Activated T-cell treated with anti-CD3 and anti-CD28 coated beads for 1 hour (primary cell): ENCODE results near the gene PRKRIP1.
"Not testable (repeated sequence)": the region's sequence is repeated elsewhere in the genome, so short reads cannot be mapped to it uniquely, and the experiment has no call there.

Source experiments
- DNase-seq: peaks from one replicate; pipeline ENCODE4 v3.0.0-alpha.2; 2020; ENCODE audit warnings: low read depth

PRKRIP1 gene, protein sequence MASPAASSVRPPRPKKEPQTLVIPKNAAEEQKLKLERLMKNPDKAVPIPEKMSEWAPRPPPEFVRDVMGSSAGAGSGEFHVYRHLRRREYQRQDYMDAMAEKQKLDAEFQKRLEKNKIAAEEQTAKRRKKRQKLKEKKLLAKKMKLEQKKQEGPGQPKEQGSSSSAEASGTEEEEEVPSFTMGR

DNA sequence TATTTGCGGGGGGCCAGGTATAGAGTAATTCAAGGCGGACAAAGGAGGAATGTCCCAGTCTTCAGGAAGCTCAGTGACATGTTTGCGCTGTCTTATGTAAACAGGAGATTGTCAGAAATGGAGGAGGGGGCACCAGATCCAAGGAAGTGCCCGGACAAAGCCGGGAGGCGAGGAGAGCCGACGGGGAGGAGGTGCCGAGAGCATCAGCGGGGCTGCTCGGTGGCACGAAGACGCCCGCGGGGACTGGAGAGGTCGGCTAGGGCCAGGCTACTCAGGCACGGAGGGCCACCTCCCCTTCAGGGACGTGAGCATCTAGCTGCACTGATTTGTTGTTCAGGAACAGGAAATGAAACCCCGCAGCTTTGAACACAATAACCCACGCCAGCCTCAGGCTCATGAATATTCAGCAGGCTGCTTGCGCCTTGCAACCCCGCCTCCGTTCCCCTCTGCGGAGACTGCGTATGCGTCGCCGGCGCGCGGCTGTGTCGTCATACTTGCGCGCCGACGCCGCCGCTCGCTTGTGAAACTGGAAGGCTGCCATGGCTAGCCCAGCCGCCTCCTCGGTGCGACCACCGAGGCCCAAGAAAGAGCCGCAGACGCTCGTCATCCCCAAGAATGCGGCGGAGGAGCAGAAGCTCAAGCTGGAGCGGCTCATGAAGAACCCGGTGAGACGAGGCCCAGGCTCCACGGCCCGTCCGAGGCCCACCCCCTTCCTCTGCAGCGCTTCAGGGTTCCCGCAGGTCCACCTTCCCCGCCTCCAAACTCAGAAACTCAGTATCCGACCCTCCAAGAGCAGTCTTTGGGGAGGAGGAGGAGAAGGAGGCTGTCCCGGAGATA lies at the start of gene PRKRIP1:
Gene PRKRIP1, plus strand, starts transcription at position 491 of the 837 bp plus-strand sequence. Its CDS starts 49 bp downstream, at position 540.
- DNase-seq = peak; percentile 65

DNA sequence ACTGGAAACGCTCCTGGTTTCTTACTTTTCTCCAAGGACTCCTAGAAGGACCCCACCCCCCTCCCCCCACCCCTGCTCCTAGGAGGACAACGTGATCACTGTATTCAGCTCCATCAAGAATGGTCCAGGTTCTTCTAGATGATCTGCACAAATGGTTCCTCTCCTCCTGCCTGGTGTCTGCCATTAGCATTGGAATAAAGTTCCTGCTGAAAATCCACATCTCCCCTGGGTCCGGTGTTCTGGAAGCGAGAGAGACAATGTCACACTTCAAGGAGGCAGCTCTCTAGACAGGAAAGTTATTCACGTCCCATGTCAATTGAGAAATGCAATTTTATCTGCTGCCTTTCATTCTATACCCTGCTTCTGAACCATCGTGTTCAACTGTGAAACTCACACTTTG lies 49.2 kb upstream of the PRKRIP1 start:
- DNase-seq = not testable (repeated sequence)

- DNase-seq = not testable (repeated sequence)
Observed at GRCh38 chr7:102356344-102356743, 39.8 kb upstream of the PRKRIP1 start, which contains the start of gene SPDYE6. SPDYE6 (minus strand) TSS chr7:102356444; CDS start chr7:102356023, 421 bp downstream.

DNA sequence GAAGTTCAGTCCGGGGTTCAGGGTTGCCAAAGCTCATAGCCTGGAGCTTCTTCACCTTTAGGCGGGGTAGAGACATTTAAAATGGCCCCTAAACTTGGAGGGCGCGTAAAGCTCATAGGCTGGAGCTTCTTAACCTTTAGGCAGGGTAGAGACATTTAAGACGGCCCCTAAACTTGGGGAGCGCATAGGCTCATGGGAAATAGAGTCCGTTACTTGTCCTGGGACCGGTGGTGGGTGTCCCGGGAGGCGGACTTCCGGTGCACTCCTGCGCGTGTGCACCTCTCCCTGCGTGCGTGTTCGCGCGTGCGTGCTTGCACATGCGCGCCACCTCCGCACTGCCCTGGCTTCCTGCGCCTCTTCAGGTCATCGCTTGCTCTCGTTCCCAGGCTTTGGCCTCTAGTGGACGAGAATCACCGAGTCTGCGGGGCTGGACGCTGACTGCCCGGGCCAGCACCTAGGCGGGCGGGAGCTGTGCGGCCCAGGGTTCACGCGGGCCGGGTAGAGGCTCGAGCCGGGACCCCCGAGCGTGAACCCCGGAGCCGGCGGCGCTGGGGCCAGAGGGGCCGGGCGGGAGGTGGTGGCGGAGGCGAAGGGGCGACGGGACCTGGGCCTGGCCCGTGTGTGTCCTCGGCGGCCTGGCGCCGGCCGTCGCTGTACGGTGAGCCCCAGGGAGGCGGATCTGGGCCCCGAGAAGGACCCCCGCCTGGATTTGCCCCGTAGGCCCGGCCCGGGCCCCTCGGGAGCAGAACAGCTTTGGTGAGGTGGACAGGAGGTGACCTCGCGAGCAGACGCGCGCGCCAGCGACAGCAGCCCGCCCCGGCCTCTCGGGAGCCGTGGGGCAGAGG lies 32.4 kb upstream of the PRKRIP1 start:
- peak; percentile 82 for DNase-seq

GRCh38 chr7:102364394-102364886 lies 31.7 kb upstream of the PRKRIP1 start:
- DNase-seq = not testable (repeated sequence)

DNA sequence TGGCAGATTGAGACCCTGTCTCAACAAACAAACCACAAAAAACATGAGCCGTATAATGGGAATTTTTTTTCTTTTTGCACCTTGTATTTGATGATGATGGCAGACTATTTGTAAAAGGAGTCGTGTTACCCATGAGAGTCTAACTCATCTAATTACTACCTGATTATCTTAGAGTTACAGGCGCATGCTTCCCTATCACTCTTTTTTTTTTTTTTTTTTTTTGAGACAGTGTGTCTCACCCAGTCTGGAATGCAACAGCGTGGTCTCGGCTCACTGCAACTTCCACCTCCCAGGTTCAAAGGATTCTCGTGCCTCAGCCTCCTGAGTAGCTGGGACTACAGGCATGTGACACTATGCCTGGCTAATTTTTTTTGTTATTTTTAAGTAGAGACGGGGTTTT lies 30.8 kb upstream of the PRKRIP1 start:
- not testable (repeated sequence) for DNase-seq

GRCh38 chr7:102370038-102370437 lies 26.1 kb upstream of the PRKRIP1 start:
- not testable (repeated sequence) for DNase-seq

GRCh38 chr7:102372796-102373195 lies 23.4 kb upstream of the PRKRIP1 start:
- DNase-seq = not testable (repeated sequence)

GRCh38 chr7:102376964-102377466 lies 19.1 kb upstream of the PRKRIP1 start:
- no peak for DNase-seq

- not testable (repeated sequence) for DNase-seq
Observed at GRCh38 chr7:102380837-102381236, 15.3 kb upstream of the PRKRIP1 start.

DNA sequence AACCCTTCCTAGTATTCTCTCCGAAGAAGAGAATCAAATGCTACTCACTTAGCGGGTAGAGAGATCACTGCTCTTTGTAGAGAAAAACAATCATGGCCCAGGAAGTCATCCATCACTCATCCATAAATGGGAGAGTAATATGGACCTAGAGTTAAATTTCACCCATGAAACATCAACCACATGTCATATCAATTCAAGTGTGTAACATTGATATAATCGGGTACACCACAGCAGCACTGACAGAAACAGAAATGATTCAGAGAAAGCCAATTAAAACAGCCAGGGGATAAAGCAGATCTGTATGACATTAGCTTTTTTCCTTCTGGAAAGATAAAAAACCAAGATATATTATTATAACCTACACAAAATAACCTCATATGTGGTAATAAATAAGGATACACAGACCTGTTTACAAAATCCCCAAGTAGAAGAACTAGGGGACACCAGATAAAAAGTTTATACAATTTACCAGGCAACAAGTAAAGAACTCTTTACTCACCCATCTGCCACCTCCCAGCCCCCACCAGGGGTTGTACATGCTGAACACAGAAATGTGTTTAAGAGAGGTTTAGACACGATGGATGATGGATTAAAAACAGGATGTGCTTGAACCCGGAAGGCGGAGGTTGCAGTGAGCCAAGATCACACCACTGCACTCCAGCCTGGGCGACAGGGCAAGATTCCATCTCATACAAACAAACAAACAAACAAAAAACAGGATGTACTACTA lies 14.3 kb upstream of the PRKRIP1 start:
- DNase-seq = not testable (repeated sequence)

GRCh38 chr7:102387064-102387463 lies 9.1 kb upstream of the PRKRIP1 start:
- DNase-seq = no peak

DNA sequence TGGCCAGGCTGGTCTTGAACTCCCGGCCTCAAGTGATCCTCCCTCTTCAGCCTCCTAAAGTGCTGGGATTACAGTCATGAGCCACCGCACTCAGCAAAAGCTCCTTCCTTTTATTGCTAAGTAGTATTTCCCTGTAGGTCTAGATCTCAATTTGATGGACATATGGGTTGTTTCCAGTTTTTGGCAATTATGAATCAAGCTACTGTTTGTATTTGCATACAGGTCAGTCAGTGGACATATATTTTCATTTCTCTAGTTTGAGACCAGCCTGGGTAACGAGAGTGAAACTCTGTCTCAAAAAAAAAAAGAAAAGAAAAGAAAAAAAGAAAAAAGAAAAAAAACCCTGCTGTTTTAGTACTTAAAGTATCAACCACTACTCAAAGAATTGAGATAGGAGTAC lies 6.4 kb upstream of the PRKRIP1 start:
- DNase-seq = no peak

DNA sequence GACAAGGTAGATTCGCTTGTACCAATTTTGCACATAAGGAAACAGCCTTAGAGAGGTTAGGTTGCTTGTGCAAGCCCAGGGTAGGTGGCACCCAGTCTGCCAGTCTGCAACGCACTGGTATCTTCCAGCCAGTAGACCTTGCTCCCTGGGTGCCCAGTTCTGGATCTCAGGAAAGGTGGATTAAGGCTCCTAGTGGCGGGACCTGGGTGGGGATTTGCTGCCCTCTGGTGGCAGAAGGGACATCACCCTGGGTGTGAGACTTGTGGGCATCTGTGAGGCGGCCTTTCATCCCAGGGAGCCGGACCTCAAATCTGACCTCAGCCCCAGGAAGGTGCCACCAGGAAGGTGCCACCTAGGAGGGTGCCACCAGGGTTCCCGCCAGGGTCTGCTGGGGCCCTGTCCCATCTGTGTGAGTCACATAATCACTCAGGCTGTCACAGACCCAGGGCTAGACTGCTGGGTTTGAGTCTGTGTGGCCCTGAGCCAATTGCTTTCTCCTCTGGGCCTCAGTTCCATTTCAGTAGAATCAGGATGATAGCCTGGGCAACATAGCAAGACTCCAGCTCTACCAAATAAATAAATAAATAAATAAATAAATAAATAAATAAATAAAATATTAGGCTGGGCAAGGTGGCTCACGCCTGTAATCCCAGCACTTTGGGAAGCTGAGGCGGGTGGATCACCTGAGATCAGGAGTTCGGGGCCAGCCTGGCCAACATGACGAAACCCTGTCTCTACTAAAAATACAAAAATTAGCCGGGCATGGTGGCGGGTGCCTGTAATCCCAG lies 5.3 kb upstream of the PRKRIP1 start:
- peak; percentile 59 for DNase-seq

DNA sequence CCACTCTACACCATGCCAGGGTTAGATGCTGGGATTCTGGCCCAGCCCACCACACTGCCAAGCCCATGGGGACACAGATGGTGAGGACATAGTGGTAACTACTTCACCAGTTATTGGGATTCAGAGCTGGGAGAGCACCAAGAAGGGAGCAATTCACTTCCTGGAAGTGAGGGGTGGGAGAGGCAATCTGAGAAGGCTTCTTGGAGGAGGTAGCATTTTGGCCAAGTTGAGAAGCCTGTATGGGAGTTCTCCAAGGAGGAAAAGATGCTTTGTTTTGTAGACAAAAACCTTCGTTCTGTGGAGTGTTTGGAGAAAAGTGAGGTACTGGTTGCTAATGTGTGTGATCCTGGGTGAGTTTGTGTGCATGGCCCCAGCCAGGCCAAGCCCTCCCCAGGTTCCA lies 3.8 kb upstream of the PRKRIP1 start:
- DNase-seq = no peak

GRCh38 chr7:102393467-102393866 lies 2.7 kb upstream of the PRKRIP1 start:
- no peak for DNase-seq

- DNase-seq = no peak
Observed at GRCh38 chr7:102395592-102395872, 631 bp upstream of the PRKRIP1 start.

GRCh38 chr7:102396710-102397019 lies 502 bp downstream of the PRKRIP1 start:
- no peak for DNase-seq

DNA sequence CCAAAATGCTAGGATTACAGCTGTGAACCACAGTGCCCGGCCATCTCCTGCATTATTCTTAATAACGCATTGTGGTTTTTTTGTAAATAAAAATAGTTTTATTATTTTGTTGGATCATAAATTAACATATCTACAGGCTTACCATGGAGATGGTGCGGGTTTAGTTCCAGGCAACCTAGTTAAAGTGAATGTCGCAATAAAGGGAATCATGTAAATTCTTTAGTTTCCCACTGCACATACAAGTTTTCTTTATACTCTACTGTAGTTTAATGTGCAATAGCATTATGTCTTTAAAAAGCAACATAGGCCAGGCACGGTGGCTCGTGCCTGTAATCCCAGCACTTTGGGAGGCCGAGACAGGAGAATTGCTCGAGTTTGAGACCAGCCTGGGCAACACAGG lies 2.4 kb downstream of the PRKRIP1 start:
- DNase-seq = no peak

DNA sequence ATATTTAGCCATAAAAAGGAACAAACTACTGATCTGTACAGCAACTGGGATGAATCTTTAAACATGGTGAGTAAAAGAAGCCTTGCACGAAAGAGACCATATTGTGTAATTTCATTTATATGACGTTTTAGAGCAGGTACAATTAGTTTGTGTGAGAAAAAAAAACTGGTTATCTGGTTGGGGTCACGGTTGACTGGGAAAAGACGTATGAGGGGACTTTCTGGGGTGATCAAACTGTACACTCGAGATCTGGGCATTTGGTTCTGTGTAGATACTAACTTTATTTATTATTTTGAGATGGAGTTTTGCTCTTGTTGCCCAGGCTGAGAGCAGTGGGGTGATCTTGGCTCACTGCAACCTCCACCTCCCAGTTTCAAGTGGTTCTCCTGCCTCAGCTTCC lies 4.2 kb downstream of the PRKRIP1 start:
- DNase-seq = no peak

- no peak for DNase-seq
Observed at GRCh38 chr7:102403563-102403962, 7.4 kb downstream of the PRKRIP1 start.
